Measurements from ENCODE around the gene TLCD2. TPM values are rescaled to one million over a fixed set of nuclear protein-coding genes. Genes with fewer than 3 reads are reported as not detected.

TLCD2 gene
- total and polyA plus RNA-seq, 2 of the 13 experiments (the other 11 are each of a cell fraction or from before 2014, with no cell fraction given), result 0.90 to 1.1 TPM

GRCh38 chr17:1731194-1731506 is 21.0 kb upstream of the TLCD2 start:
- TF ChIP-seq ZFX (CRISPR knock-in tag; IDR thresholded peaks at IDR 0.05; ENCODE audit: low read depth) (no peak), ZBTB20 (CRISPR knock-in tag; IDR thresholded peaks at IDR 0.05; ENCODE audit: borderline replicate concordance, low read depth) (no peak), MAFF (IDR thresholded peaks at IDR 0.05; ENCODE audit: low read depth, low read length) (no peak), ZNF550 (CRISPR knock-in tag; IDR thresholded peaks at IDR 0.05; ENCODE audit: borderline replicate concordance) (no peak), TEAD2 (CRISPR knock-in tag; IDR thresholded peaks at IDR 0.05) (no peak), POLR2A (IDR thresholded peaks at IDR 0.05; ENCODE audit: insufficient read depth in 1 of 2, low read depth in 2 of 2, low read length in 2 of 2) (no peak), ZNF432 (CRISPR knock-in tag; IDR thresholded peaks at IDR 0.05; ENCODE audit: borderline replicate concordance) (no peak), MEF2D (CRISPR knock-in tag; IDR thresholded peaks at IDR 0.05) (no peak), KLF15 (CRISPR knock-in tag; IDR thresholded peaks at IDR 0.05; ENCODE audit: borderline replicate concordance) (no peak), FOXM1 (CRISPR knock-in tag; IDR thresholded peaks at IDR 0.05) (no peak), ZNF30 (CRISPR knock-in tag; IDR thresholded peaks at IDR 0.05) (no peak), ZNF414 (CRISPR knock-in tag; IDR thresholded peaks at IDR 0.05) (no peak)
- TF ChIP-seq, protein P1, sequence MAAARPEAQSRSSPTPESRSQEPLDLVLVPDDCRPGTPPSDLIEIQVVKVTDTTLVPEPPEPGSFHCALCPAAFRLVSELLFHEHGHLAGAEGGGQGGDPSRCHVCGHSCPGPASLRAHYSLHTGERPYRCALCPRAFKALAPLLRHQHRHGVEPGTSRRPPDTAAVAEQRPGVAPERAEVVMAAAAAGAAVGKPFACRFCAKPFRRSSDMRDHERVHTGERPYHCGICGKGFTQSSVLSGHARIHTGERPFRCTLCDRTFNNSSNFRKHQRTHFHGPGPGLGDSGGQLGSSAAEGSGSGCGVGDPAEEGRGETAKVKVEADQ (CRISPR knock-in tag; IDR thresholded peaks at IDR 0.05; ENCODE audit: borderline replicate concordance), result no peak
- H3K27ac ChIP-seq (ENCODE audit: extremely low read length, insufficient read depth, low read length), result no peak overlapping the region
- ChIA-PET CTCF (ENCODE audit: low intra/inter-chr PET ratio, low total read pairs) (no interaction called here), POLR2A (interaction anchor here (0.8 to 6.3 kb wide), 5 partner anchors 15 to 39 kb away, joined by 3 to 44 read pairs (median 3); partner anchors contain the start of gene SERPINF1)
- 92% methylated on average over 5 of the region's 10 CpGs for WGBS (ENCODE audit: low lambda C conversion rate)
- H3K27me3 ChIP-seq (ENCODE audit: control insufficient read depth in 1 of 2, insufficient read depth in 2 of 2, low read length in 2 of 2), result no peaks in the 10 kb centered on the region
- H3K4me3 ChIP-seq (replicated peaks in 1 of 3; ENCODE audit: insufficient read depth in 1 of 3, low read depth in 2 of 3, low read length in 3 of 3), result no peak overlapping the region
- peaks cover 49% of the 10 kb centered on the region for H3K4me1 ChIP-seq (ENCODE audit: insufficient read depth, low read length)
- H4K20me1 ChIP-seq (ENCODE audit: insufficient read depth, low read length), result no peaks in the 10 kb centered on the region
- H2AFZ ChIP-seq (ENCODE audit: low read length), result no peak overlapping the region
- H3K9ac ChIP-seq (ENCODE audit: insufficient read depth, low read depth, low read length), result no peak overlapping the region
- H3K9me3 ChIP-seq (ENCODE audit: low read length), result no peaks in the 10 kb centered on the region
- FAIRE-seq (no peak), DNase-seq (ENCODE audit: low spot score) (no peak), ATAC-seq (no peak)
- in situ Hi-C loops (cut with HindIII; ENCODE audit: extremely low pct_ligation_motif_present, low pct_unique_long_range_greater_than_20kb), result no loop called here
- intact Hi-C loops (cut with micrococcal nuclease; ENCODE audit: unreplicated experiment), result no loop called here
- H3K36me3 ChIP-seq (replicated peaks in 1 of 2; ENCODE audit: control insufficient read depth in 1 of 2, insufficient read depth in 2 of 2, low read length in 2 of 2), result peaks cover 0 to 1% of the 10 kb centered on the region in 2 experiments; a peak in 4 of 5 replicates
- no peak overlapping the region for H3K4me2 ChIP-seq (ENCODE audit: low read depth, low read length)
- BruUV-seq (replicated peaks), result no TSS peak
- H3K79me2 ChIP-seq (ENCODE audit: insufficient read depth, low read length), result peaks cover 11% of the 10 kb centered on the region

All from HepG2 (cell line).